Stomach (tissue), 4 donors: ENCODE results near the gene TRPM1.

Source experiments
- CTCF ChIP-seq, 7 experiments: fragments of 450-650 bp in 4 of 7; fragments of 200-600 bp in 3 of 7; sonication (generic) in 3 of 7; IDR thresholded peaks; one replicate each; pipeline ENCODE4 v1.5.1; 2016 to 2019; ENCODE audit warnings: antibody characterized with exemption in 7 of 7, control low read depth in 2 of 7, mild to moderate bottlenecking in 1 of 7
- EP300 ChIP-seq: sonication (generic); formaldehyde crosslinking; IDR thresholded peaks from one replicate; pipeline ENCODE4 v1.6.1; 2017; ENCODE audit warnings: antibody characterized with exemption
- POLR2A ChIP-seq, 4 donors: fragments of 450-650 bp; IDR thresholded peaks; one replicate each; pipeline ENCODE4 v1.6.1; 2016; ENCODE audit warnings: antibody characterized with exemption in 4 of 4, control low read depth in 2 of 4, mild to moderate bottlenecking in 1 of 4, moderate library complexity in 1 of 4
- POLR2AphosphoS5 ChIP-seq, 3 donors: sonication (generic); formaldehyde crosslinking; IDR thresholded peaks; one replicate each; pipeline ENCODE4 v1.6.1; 2016; ENCODE audit warnings: antibody characterized with exemption in 3 of 3

GRCh38 chr15:30956216-30957124, 145.1 kb downstream of the TRPM1 start:
- TF ChIP-seq POLR2A (IDR thresholded peaks at IDR 0.05), result no peak
- no peak for TF ChIP-seq POLR2AphosphoS5 (IDR thresholded peaks at IDR 0.05)
- no peak for TF ChIP-seq CTCF (IDR thresholded peaks at IDR 0.05)
- TF ChIP-seq EP300, result no peak
